GM12878 (cell line): ENCODE results near the gene CLC. TPM values are rescaled to one million over a fixed set of nuclear protein-coding genes. Genes with fewer than 3 reads are reported as not detected.
"Not testable (repeated sequence)": the region's sequence is repeated elsewhere in the genome, so short reads cannot be mapped to it uniquely, and the experiment has no call there.

Experiments
- ATAC-seq: fragments of 200-7000 bp; cut with Tn5 transposase; 3 replicates; pipeline ENCODE4 v1.9.1; 2020; ENCODE audit warnings: mild to moderate bottlenecking, moderate library complexity
- BruUV-seq: library from RNA; stranded (reverse); fragments of 400-500 nt; replicated peaks from 2 replicates; lab custom pipeline; 2021; lab: Mats Ljungman, UMichigan
- CTCF ChIA-PET: fragments of 300-600 bp; sonication (Branson Sonifier 250); formaldehyde crosslinking; extraction: SDS; loops from one replicate; lab custom pipeline; 2021; ENCODE audit warnings: inconsistent platforms; lab: Yijun Ruan, JAX
- POLR2A ChIA-PET: fragments of 350-600 bp; formaldehyde crosslinking; extraction: SDS; loops from one replicate; lab custom pipeline; 2021; ENCODE audit warnings: inconsistent platforms; lab: Charles Lee
- RAD21 ChIA-PET: fragments of 300-600 bp; sonication (Branson Sonifier 250); formaldehyde crosslinking; loops from one replicate; lab custom pipeline; 2023; ENCODE audit warnings: antibody characterized with exemption; ENCODE audit not compliant: unreplicated experiment; lab: Charles Lee
- SMC1A ChIA-PET: fragments of 300-600 bp; sonication (Branson Sonifier 250); formaldehyde crosslinking; loops from one replicate; lab custom pipeline; 2023; ENCODE audit not compliant: unreplicated experiment, uncharacterized antibody; lab: Charles Lee
- DNase-seq: peaks from one replicate; pipeline ENCODE4 v3.0.0-alpha.2; 2011; ENCODE audit warnings: low read depth, low spot score
- FAIRE-seq: peaks from 3 replicates; lab custom pipeline; 2011; peaks lifted over from hg19 to GRCh38; lab: Jason Lieb, UNC
- H2AFZ ChIP-seq: 2 replicates; pipeline ENCODE4 v1.6.0; 2011; ENCODE audit warnings: low read depth, low read length, control low read depth; ENCODE audit not compliant: control insufficient read depth
- H3K27ac ChIP-seq: 2 replicates; pipeline ENCODE4 v1.5.1; 2011; ENCODE audit warnings: control low read depth; ENCODE audit not compliant: control insufficient read depth, insufficient read depth
- H3K27me3 ChIP-seq, 2 experiments: replicated peaks in 1 of 2; 2 replicates each; pipeline versions ENCODE4 v1.6.0 to v1.6.1; 2011; ENCODE audit warnings: low read length in 1 of 2; ENCODE audit not compliant: control insufficient read depth in 2 of 2, insufficient read depth in 2 of 2
- H3K36me3 ChIP-seq, 2 experiments: 2 replicates each; pipeline ENCODE4 v1.5.1; 2011; ENCODE audit warnings: low read length in 1 of 2; ENCODE audit not compliant: control insufficient read depth in 2 of 2, insufficient read depth in 2 of 2
- H3K4me1 ChIP-seq: 2 replicates; pipeline ENCODE4 v1.6.1; 2011; ENCODE audit warnings: mild to moderate bottlenecking, low read length, moderate library complexity, mixed read lengths; ENCODE audit not compliant: control insufficient read depth, insufficient read depth
- H3K4me2 ChIP-seq: 2 replicates; pipeline ENCODE4 v1.6.0; 2011; ENCODE audit warnings: control low read depth; ENCODE audit not compliant: control insufficient read depth, insufficient read depth
- H3K4me3 ChIP-seq: fragments of 200-600 bp; sonication (generic); 2 replicates; pipeline ENCODE4 v1.5.1; 2016
- H3K79me2 ChIP-seq: 2 replicates; pipeline ENCODE4 v1.6.0; 2011; ENCODE audit warnings: low read length; ENCODE audit not compliant: control insufficient read depth, insufficient read depth
- H3K9ac ChIP-seq: 2 replicates; pipeline ENCODE4 v1.8.0; 2011; ENCODE audit warnings: low read length, control low read depth, mixed read lengths; ENCODE audit not compliant: control insufficient read depth, insufficient read depth
- H3K9me3 ChIP-seq: replicated peaks from 3 replicates; pipeline ENCODE4 v1.5.1; 2011; ENCODE audit warnings: mild to moderate bottlenecking, low read length; ENCODE audit not compliant: control insufficient read depth, insufficient read depth
- H4K20me1 ChIP-seq: 2 replicates; pipeline ENCODE4 v1.6.0; 2011; ENCODE audit not compliant: control insufficient read depth, insufficient read depth
- IKZF2 ChIP-seq, 2 experiments: fragments of 450-650 bp; IDR thresholded peaks; 2 replicates each; pipeline ENCODE4 v1.6.1; 2017; ENCODE audit warnings: mild to moderate bottlenecking in 2 of 2, moderate library complexity in 2 of 2
- POLR2AphosphoS5 ChIP-seq: IDR thresholded peaks from 2 replicates; pipeline ENCODE4 v1.6.1; 2011; ENCODE audit warnings: mild to moderate bottlenecking, low read length, inconsistent platforms
- RB1 ChIP-seq: fragments of 450-650 bp; formaldehyde crosslinking; IDR thresholded peaks from 2 replicates; pipeline ENCODE4 v1.6.1; 2017; ENCODE audit warnings: mild to moderate bottlenecking, borderline replicate concordance
- RUNX3 ChIP-seq: IDR thresholded peaks from 2 replicates; pipeline ENCODE4 v1.6.1; 2012; ENCODE audit warnings: low read length, inconsistent platforms
- ZBED1 ChIP-seq: IDR thresholded peaks from 2 replicates; pipeline ENCODE4 v1.6.1; 2016; ENCODE audit warnings: borderline replicate concordance
- ZNF622 ChIP-seq: fragments of 450-650 bp; IDR thresholded peaks from 2 replicates; pipeline ENCODE4 v1.6.1; 2017; ENCODE audit warnings: mild to moderate bottlenecking, inconsistent platforms
- WGBS: methylation state at CpG from one replicate; pipeline ENCODE4 v1.1.6; 2016; ENCODE audit warnings: low lambda C conversion rate; ENCODE audit not compliant: insufficient replicate concordance, insufficient coverage; ENCODE audit errors: missing lambda C conversion rate; 5-methylcytosine and 5-hydroxymethylcytosine counted together
- in situ Hi-C: fragments of 300-500 bp; cut with MboI; formaldehyde crosslinking; loops from 9 replicates; pipeline ENCODE4 v1.14.3; 2018; ENCODE audit warnings: mixed read lengths
- intact Hi-C: fragments of 100-400 bp; cut with micrococcal nuclease; formaldehyde crosslinking; loops from one replicate; pipeline ENCODE4 v1.14.2; 2022; ENCODE audit not compliant: unreplicated experiment
- polyA plus RNA-seq, 11 experiments: library from polyadenylated mRNA; depleted of rRNA in 4 of 11; unstranded in 6 of 11; stranded (reverse) in 5 of 11; fragments of >200 nt; fragmentation: Nextera tagmentation in 4 of 11; fragmentation: Illumina TruSeq in 1 of 11; extraction: Ambion mirVana in 4 of 11; extraction: Trizol in 1 of 11; gene quantifications; 1 replicate in 1 of 11; 2 replicates in 10 of 11; pipeline versions ENCODE4 v1.2.1 to v1.2.3, GENCODE V29; 2011 to 2016; ENCODE audit warnings: inconsistent platforms in 2 of 11, missing spikeins in 2 of 11, low read depth in 1 of 11
- total RNA-seq, 4 experiments: library from RNA; depleted of rRNA in 3 of 4; stranded (reverse); fragments of >200 nt in 3 of 4; fragmentation: Illumina TruSeq in 1 of 4; extraction: Trizol in 1 of 4; gene quantifications; 2 replicates each; pipeline versions ENCODE4 v1.2.1 to v1.2.3, GENCODE V29; 2013 to 2021
- TF ChIP-seq, protein P1 (sequence below): IDR thresholded peaks from 2 replicates; pipeline ENCODE4 v1.6.1; 2011; ENCODE audit warnings: low read depth, low read length, improper control_type of control experiment, borderline replicate concordance
- TF ChIP-seq, protein P2 (sequence below): fragments of 150-350 bp; IDR thresholded peaks from 2 replicates; pipeline ENCODE4 v1.6.1; 2014; ENCODE audit warnings: mild to moderate bottlenecking, low read depth, low read length

CLC gene
- total and polyA plus RNA-seq, 10 of the 15 experiments (the other 5 are each of a cell fraction or from before 2014, with no cell fraction given) = 0.18 to 0.36 (median 0.29) TPM; not detected in 4

DNA sequence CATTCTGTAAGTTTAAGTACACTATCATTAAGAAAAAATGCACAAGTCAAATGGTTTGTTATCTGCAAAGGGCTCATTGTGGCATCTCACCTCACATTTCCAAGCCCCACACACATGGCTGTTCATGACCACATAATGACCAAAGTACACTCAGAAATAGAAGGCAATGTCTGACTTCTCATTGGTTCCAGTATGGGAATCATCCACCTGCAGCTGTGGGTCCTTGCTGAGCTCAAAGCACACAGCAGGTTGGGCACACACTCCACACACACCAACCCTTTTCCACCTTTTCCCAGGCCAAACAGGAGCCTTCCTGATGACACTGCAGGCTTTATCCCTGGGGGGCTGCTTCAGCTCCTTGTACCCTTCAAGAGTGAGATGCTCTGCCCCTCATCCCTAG is 11.8 kb downstream of the CLC start:
- Histone ChIP-seq H3K4me1 (peaks cover 29% of the 10 kb centered on the region), H3K27me3 (no peaks in the 10 kb centered on the region), H3K4me2 (no peak overlapping the region; the same call in 1 of the 2 replicates), H3K9ac (no peak overlapping the region), H4K20me1 (no peaks in the 10 kb centered on the region), H3K9me3 (no peaks in the 10 kb centered on the region; the same call in 2 of the 3 replicates), H2AFZ (no peak overlapping the region), H3K79me2 (no peaks in the 10 kb centered on the region), H3K36me3 (no peaks in the 10 kb centered on the region), H3K27ac (peak overlapping the region; percentile 74), H3K4me3 (no peak overlapping the region)
- POLR2A ChIA-PET = interaction anchor here (0.5 to 0.6 kb wide), 2 partner anchors 31 to 108 kb away, joined by 3 to 4 read pairs; partner anchors contain the start of gene DYRK1B
- intact Hi-C loops (no loop called here), in situ Hi-C loops (no loop called here)
- RAD21 ChIA-PET = no interaction called here
- TF ChIP-seq, protein P1, sequence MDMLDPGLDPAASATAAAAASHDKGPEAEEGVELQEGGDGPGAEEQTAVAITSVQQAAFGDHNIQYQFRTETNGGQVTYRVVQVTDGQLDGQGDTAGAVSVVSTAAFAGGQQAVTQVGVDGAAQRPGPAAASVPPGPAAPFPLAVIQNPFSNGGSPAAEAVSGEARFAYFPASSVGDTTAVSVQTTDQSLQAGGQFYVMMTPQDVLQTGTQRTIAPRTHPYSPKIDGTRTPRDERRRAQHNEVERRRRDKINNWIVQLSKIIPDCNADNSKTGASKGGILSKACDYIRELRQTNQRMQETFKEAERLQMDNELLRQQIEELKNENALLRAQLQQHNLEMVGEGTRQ = no peak
- TF ChIP-seq POLR2AphosphoS5 (no peak), RUNX3 (0 out of 2 replicates have a peak, but pooled peaks have one; percentile 13), RB1 (no peak), ZNF622 (no peak), IKZF2 (IDR thresholded peaks at IDR 0.05) (0 out of 4 replicates have a peak, but pooled peaks of 1 of the 2 experiments have one; percentile 10), ZBED1 (no peak)
- TF ChIP-seq, protein P2, sequence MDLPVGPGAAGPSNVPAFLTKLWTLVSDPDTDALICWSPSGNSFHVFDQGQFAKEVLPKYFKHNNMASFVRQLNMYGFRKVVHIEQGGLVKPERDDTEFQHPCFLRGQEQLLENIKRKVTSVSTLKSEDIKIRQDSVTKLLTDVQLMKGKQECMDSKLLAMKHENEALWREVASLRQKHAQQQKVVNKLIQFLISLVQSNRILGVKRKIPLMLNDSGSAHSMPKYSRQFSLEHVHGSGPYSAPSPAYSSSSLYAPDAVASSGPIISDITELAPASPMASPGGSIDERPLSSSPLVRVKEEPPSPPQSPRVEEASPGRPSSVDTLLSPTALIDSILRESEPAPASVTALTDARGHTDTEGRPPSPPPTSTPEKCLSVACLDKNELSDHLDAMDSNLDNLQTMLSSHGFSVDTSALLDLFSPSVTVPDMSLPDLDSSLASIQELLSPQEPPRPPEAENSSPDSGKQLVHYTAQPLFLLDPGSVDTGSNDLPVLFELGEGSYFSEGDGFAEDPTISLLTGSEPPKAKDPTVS = no peak
- no TSS peak for BruUV-seq
- no peak for DNase-seq
- SMC1A ChIA-PET = interaction anchor here (1.0 kb wide), 1 partner anchor 67 kb away, joined by 3 read pairs; no protein-coding TSS in a partner anchor
- CTCF ChIA-PET = no interaction called here
- no peak for FAIRE-seq
- ATAC-seq = no peak

DNA sequence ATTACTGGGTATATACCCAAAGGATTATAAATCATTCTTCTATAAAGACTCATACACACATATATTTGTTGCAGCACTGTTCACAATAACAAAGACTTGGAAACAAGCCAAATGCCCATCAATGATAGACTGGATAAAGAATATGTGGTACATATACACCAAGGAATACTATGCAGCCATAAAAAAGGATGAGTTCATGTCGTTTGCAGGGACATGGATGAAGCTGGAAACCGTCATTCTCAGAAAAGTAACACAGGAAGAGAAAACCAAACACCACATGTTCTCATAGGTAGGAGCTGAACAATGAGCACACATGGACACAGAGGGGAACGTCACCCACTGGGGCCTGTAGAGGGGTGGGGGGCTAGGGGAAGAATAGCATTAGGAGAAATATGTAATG is 17.7 kb downstream of the CLC start:
- H3K4me1 ChIP-seq, H3K27ac ChIP-seq, BruUV-seq, in situ Hi-C loops, H3K36me3 ChIP-seq, DNase-seq, RAD21 ChIA-PET, ATAC-seq, FAIRE-seq, H2AFZ ChIP-seq, H3K9me3 ChIP-seq, H3K4me3 ChIP-seq, H3K4me2 ChIP-seq, intact Hi-C loops, H3K9ac ChIP-seq, H3K79me2 ChIP-seq, H3K27me3 ChIP-seq, H4K20me1 ChIP-seq: not testable (repeated sequence)
- ChIA-PET POLR2A (interaction anchor here (0.6 kb wide), 1 partner anchor 109 kb away, joined by 3 read pairs; no protein-coding TSS in a partner anchor), CTCF (interaction anchor here (1.0 kb wide), 1 partner anchor 124 kb away, joined by 4 read pairs; no protein-coding TSS in a partner anchor), SMC1A (interaction anchor here (0.9 to 1.4 kb wide), 3 partner anchors 8 to 123 kb away, joined by 3 read pairs; no protein-coding TSS in a partner anchor)
- WGBS = 0% methylated on average over 3 of the region's 3 CpGs
